AG09319 (cell line): ENCODE results near the gene WDR70.
"Not testable (repeated sequence)": the region's sequence is repeated elsewhere in the genome, so short reads cannot be mapped to it uniquely, and the experiment has no call there.

Experiments
- DNase-seq: peaks from one replicate; pipeline ENCODE4 v3.0.0-alpha.2; 2010; ENCODE audit warnings: low read depth; ENCODE audit errors: extremely low read depth
- CTCF ChIP-seq: IDR thresholded peaks from 2 replicates; pipeline ENCODE4 v1.5.1; 2011; ENCODE audit warnings: low read depth, mild to moderate bottlenecking, inconsistent platforms, low read length, moderate library complexity

WDR70 gene

GRCh38 chr5:37582202-37582601 is 203.1 kb downstream of the WDR70 start:
- no peak for DNase-seq
- no peak for TF ChIP-seq CTCF

GRCh38 chr5:37593292-37593691 is 214.2 kb downstream of the WDR70 start:
- DNase-seq = not testable (repeated sequence)

- DNase-seq = not testable (repeated sequence)
Measured at GRCh38 chr5:37594864-37595263, 215.7 kb downstream of the WDR70 start.

GRCh38 chr5:37598733-37599132 is 219.6 kb downstream of the WDR70 start:
- DNase-seq = no peak
- no peak for TF ChIP-seq CTCF

- TF ChIP-seq CTCF = no peak
- DNase-seq = no peak
Measured at GRCh38 chr5:37601163-37601562, 222.0 kb downstream of the WDR70 start.

GRCh38 chr5:37603072-37603471 is 224.0 kb downstream of the WDR70 start:
- TF ChIP-seq CTCF = no peak
- no peak for DNase-seq

GRCh38 chr5:37604290-37604689 is 225.2 kb downstream of the WDR70 start:
- TF ChIP-seq CTCF = no peak
- no peak for DNase-seq

- DNase-seq = no peak
- no peak for TF ChIP-seq CTCF
Measured at GRCh38 chr5:37606148-37606547, 227.0 kb downstream of the WDR70 start.
